Ishikawa (cell line): ENCODE results near the gene PRSS53.

Experiments used
- CEBPB ChIP-seq: IDR thresholded peaks from 2 replicates; pipeline ENCODE4 v1.6.1; 2012
- CREB1 ChIP-seq: IDR thresholded peaks from 2 replicates; pipeline ENCODE4 v1.6.1; 2012; ENCODE audit warnings: low read depth
- EGR1 ChIP-seq: IDR thresholded peaks from 2 replicates; pipeline ENCODE4 v1.6.1; 2012
- EP300 ChIP-seq: IDR thresholded peaks from 2 replicates; pipeline ENCODE4 v1.6.1; 2012; ENCODE audit warnings: borderline replicate concordance
- FOXM1 ChIP-seq: IDR thresholded peaks from 2 replicates; pipeline ENCODE4 v1.6.1; 2012; ENCODE audit warnings: low read depth, borderline replicate concordance
- NFIC ChIP-seq: IDR thresholded peaks from 2 replicates; pipeline ENCODE4 v1.6.1; 2012
- RAD21 ChIP-seq: IDR thresholded peaks from 2 replicates; pipeline ENCODE4 v1.6.1; 2012; ENCODE audit warnings: low read depth
- TAF1 ChIP-seq: IDR thresholded peaks from 2 replicates; pipeline ENCODE4 v1.6.1; 2012; ENCODE audit warnings: low read depth, mild to moderate bottlenecking
- TCF12 ChIP-seq: IDR thresholded peaks from 2 replicates; pipeline ENCODE4 v1.6.1; 2012; ENCODE audit warnings: low read depth
- TEAD4 ChIP-seq: IDR thresholded peaks from 2 replicates; pipeline ENCODE4 v1.6.1; 2012
- USF1 ChIP-seq: IDR thresholded peaks from 2 replicates; pipeline ENCODE4 v1.6.1; 2012
- YY1 ChIP-seq: IDR thresholded peaks from 2 replicates; pipeline ENCODE4 v1.6.1; 2012; ENCODE audit warnings: low read depth
- ZBTB7A ChIP-seq: IDR thresholded peaks from 2 replicates; pipeline ENCODE4 v1.6.1; 2012; ENCODE audit warnings: low read depth
- TF ChIP-seq, protein P1 (sequence below): IDR thresholded peaks from 2 replicates; pipeline ENCODE4 v1.6.1; 2012
- TF ChIP-seq, protein P2 (sequence below): IDR thresholded peaks from 2 replicates; pipeline ENCODE4 v1.6.1; 2012; ENCODE audit warnings: low read depth, mild to moderate bottlenecking

Gene PRSS53

GRCh38 chr16:31107465-31107867 is 18.7 kb upstream of the PRSS53 start:
- TF ChIP-seq TCF12: no peak
- no peak for TF ChIP-seq EGR1
- no peak for TF ChIP-seq YY1
- TF ChIP-seq NFIC: no peak
- no peak for TF ChIP-seq FOXM1
- no peak for TF ChIP-seq TEAD4
- TF ChIP-seq CREB1: no peak
- TF ChIP-seq, protein P1, sequence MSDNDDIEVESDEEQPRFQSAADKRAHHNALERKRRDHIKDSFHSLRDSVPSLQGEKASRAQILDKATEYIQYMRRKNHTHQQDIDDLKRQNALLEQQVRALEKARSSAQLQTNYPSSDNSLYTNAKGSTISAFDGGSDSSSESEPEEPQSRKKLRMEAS: no peak

DNA sequence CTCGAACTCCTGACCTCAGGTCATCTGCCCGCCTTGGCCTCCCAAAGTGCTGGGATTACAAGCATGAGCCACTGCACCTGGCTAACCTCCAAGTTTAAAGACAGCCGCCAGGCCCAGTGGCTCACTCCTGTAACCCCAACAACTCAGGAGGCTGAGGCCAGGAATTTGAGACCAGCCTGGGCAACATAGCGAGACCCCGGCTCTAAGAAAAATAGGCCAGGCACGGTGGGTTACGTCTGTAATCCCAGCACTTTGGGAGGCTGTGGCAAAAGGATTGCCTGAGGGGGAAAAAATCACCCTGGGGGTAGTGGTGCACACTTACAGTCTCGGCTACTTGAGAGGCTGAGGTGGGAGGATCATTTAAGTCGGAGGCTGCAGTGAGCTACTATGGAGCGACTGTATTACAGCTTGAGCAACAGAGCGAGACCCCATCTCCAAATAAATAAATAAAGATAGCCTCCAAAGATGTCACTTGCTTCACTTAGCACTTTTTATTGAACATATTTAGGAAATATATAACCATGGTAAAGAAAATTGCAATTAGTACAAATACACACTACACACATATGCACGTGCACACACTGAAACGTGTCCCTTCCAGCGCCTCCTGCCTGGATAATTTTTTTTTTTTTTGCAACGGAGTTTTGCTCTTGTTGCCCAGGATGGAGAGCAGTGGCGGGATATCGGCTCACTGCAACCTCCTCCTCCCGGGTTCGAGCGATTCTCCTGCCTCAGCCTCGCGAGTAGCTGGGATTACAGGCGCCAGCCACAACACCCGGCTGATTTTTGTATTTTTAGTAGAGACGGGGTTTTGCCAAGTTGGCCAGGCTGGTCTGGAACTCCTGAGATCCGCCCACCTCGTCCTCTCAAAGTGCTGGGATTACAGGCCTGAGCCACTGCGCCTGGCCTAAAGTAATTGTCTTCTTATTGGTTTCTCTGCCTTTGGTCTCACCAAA is 18.0 kb upstream of the PRSS53 start:
- TF ChIP-seq, protein P2, sequence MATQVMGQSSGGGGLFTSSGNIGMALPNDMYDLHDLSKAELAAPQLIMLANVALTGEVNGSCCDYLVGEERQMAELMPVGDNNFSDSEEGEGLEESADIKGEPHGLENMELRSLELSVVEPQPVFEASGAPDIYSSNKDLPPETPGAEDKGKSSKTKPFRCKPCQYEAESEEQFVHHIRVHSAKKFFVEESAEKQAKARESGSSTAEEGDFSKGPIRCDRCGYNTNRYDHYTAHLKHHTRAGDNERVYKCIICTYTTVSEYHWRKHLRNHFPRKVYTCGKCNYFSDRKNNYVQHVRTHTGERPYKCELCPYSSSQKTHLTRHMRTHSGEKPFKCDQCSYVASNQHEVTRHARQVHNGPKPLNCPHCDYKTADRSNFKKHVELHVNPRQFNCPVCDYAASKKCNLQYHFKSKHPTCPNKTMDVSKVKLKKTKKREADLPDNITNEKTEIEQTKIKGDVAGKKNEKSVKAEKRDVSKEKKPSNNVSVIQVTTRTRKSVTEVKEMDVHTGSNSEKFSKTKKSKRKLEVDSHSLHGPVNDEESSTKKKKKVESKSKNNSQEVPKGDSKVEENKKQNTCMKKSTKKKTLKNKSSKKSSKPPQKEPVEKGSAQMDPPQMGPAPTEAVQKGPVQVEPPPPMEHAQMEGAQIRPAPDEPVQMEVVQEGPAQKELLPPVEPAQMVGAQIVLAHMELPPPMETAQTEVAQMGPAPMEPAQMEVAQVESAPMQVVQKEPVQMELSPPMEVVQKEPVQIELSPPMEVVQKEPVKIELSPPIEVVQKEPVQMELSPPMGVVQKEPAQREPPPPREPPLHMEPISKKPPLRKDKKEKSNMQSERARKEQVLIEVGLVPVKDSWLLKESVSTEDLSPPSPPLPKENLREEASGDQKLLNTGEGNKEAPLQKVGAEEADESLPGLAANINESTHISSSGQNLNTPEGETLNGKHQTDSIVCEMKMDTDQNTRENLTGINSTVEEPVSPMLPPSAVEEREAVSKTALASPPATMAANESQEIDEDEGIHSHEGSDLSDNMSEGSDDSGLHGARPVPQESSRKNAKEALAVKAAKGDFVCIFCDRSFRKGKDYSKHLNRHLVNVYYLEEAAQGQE: no peak
- TF ChIP-seq RAD21 (no peak), TAF1 (no peak), TCF12 (no peak), CREB1 (no peak), USF1 (no peak), EP300 (no peak), FOXM1 (no peak), TEAD4 (no peak), YY1 (no peak), EGR1 (no peak), CEBPB (no peak), NFIC (no peak)

- TF ChIP-seq RAD21 (peak; percentile 58; the same call in 1 of the 2 replicates), ZBTB7A (peak; percentile 77; the same call in 1 of the 2 replicates), TAF1 (no peak), YY1 (no peak; the same call in 1 of the 2 replicates), USF1 (no peak), EP300 (no peak)
- TF ChIP-seq, protein P1: peak; percentile 41
Measured at GRCh38 chr16:31105677-31106213, 17.0 kb upstream of the PRSS53 start.

DNA sequence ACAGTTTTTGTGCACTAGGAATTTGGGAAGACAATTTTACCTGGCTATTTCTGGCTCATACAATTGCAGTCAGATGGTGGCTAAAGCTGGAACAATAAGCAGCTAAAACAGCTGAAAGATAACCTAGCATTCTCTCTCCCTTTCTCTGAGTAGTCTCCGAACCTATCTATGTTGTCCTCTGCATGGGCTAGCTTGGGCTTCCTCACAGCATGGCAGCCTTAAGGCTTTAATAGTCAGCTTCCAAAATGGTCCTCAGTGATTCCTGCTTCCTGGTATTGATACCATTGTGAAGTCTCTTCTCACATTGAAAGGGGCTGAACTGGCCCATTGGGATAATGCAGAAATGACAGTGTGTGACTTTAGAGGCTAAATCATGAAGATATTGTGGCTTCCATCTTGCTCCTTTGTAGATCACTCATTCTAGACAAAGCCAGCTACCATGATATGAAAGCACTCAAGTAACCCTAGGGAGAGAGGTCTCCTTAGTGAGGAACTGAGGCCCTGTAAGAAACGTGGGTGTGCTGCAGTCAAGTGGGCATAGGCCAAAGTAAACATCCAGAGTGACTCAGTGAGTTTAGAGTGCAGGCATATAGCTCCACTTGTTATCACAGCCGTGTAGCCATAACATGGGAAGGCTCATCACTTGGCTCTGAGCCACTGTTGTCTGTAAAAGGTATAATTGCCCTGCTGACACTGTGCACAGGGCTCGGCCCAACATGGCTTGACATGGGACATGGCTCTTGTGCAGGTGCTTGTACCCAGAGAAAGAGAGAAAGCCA is 11.3 kb upstream of the PRSS53 start:
- TF ChIP-seq, protein P1: no peak
- TF ChIP-seq TAF1 (no peak), EP300 (no peak), CREB1 (no peak), RAD21 (no peak), YY1 (no peak), EGR1 (no peak), NFIC (no peak), ZBTB7A (no peak), USF1 (no peak), TEAD4 (no peak), TCF12 (no peak), FOXM1 (no peak), CEBPB (no peak)
- TF ChIP-seq, protein P2: no peak
